Stimulated activated CD8-positive, alpha-beta memory T cell treated with anti-CD3 and anti-CD28 coated beads, Interleukin-15, amount 100 ng/mL, for 48 hours (primary cell): ENCODE measurements around the gene ZNF777.

Experiments used
- DNase-seq, 2 donors: peaks; one replicate each; pipeline ENCODE4 v3.0.0-alpha.2; 2020; ENCODE audit warnings: low read depth in 2 of 2

Gene ZNF777

GRCh38 chr7:149477494-149478443 is 16.9 kb upstream of the ZNF777 start:
- DNase-seq: no peak

GRCh38 chr7:149476791-149477190 is 15.9 kb upstream of the ZNF777 start:
- no peak for DNase-seq

- DNase-seq: no peak
Measured at GRCh38 chr7:149475121-149476045, 14.5 kb upstream of the ZNF777 start.

GRCh38 chr7:149474309-149475120 is 13.7 kb upstream of the ZNF777 start:
- no peak for DNase-seq

- no peak for DNase-seq
Measured at GRCh38 chr7:149473251-149473650, 12.4 kb upstream of the ZNF777 start.

GRCh38 chr7:149471289-149471953 is 10.6 kb upstream of the ZNF777 start:
- DNase-seq: no peak

GRCh38 chr7:149469806-149470205 is 8.9 kb upstream of the ZNF777 start:
- DNase-seq: no peak

- no peak for DNase-seq
Measured at GRCh38 chr7:149468208-149468607, 7.3 kb upstream of the ZNF777 start.

GRCh38 chr7:149467321-149467859 is 6.5 kb upstream of the ZNF777 start:
- no peak for DNase-seq

GRCh38 chr7:149466364-149466763 is 5.5 kb upstream of the ZNF777 start:
- DNase-seq: no peak

GRCh38 chr7:149463500-149464161 is 2.8 kb upstream of the ZNF777 start:
- no peak for DNase-seq

- DNase-seq: no peak
Measured at GRCh38 chr7:149462101-149462520, 1.2 kb upstream of the ZNF777 start.

- DNase-seq: peak; percentile 3 to 10
Measured at GRCh38 chr7:149459540-149460452, 1.1 kb downstream of the ZNF777 start.

- DNase-seq: no peak
Measured at GRCh38 chr7:149459201-149459539, 1.7 kb downstream of the ZNF777 start.

GRCh38 chr7:149458235-149458634 is 2.6 kb downstream of the ZNF777 start:
- no peak for DNase-seq

GRCh38 chr7:149457766-149458165 is 3.1 kb downstream of the ZNF777 start:
- DNase-seq: no peak

- no peak for DNase-seq
Measured at GRCh38 chr7:149456506-149457421, 4.1 kb downstream of the ZNF777 start.
